Right lobe of liver (tissue), 4 donors: ENCODE measurements around the gene NPAT.

Experiments used
- CTCF ChIP-seq, 4 donors: fragments of 200-600 bp in 3 of 4; fragments of 450-650 bp in 1 of 4; IDR thresholded peaks; one replicate each; pipeline versions ENCODE4 v1.5.1 to v1.8.0; 2016 to 2022; ENCODE audit warnings: antibody characterized with exemption in 4 of 4, mild to moderate bottlenecking in 2 of 4
- POLR2A ChIP-seq: fragments of 450-650 bp; IDR thresholded peaks from one replicate; pipeline ENCODE4 v1.6.1; 2017; ENCODE audit warnings: antibody characterized with exemption, mild to moderate bottlenecking
- donor health status: DM: no; HTN: no; CAD: no.
- donor health status: DM: no; HTN: no; CAD: no.
- donor health status: DM: no; HTN: yes; CAD: no.

GRCh38 chr11:108196901-108197300 lies 25.5 kb downstream of the NPAT start:
- TF ChIP-seq CTCF (IDR thresholded peaks at IDR 0.05), result no peak
- TF ChIP-seq POLR2A, result no peak
